SH-SY5Y (cell line): ENCODE measurements around the gene TBL3.

ENCODE experiments used
- GATA2 ChIP-seq: IDR thresholded peaks from 2 replicates; pipeline ENCODE4 v1.6.1; 2011; ENCODE audit warnings: mild to moderate bottlenecking, low read depth, low read length
- GATA3 ChIP-seq: IDR thresholded peaks from 2 replicates; pipeline ENCODE4 v1.6.1; 2011; ENCODE audit warnings: low read depth, mild to moderate bottlenecking, low read length, moderate library complexity

DNA sequence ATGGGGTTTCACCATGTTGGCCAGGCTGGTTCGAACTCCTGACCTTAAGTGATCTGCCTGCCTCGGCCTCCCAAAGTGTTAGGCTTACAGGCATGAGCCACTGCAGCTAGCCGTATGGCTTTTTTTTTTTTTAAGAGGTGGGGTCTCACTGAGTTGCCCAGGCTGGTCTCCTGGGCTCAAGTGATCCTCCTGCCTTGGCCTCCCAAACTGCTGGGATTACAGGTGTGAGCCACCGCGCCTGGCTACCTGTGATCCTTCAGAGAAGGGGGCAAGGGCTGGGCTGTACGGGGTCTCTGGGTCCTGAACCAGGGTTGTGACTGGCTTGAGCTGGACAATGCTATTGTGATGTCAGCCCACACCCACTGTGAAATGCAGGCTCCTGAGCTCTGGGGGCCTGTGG lies 5.4 kb upstream of the TBL3 start, which contains the start of gene RNF151:
- no peak for TF ChIP-seq GATA2
- no peak for TF ChIP-seq GATA3
